ENCODE measurements around the gene NCLN. TPM values are rescaled to one million over a fixed set of nuclear protein-coding genes. Genes with fewer than 3 reads are reported as not detected.

The NCLN gene
- total RNA-seq, 3 donors from 2014 or later: 169 to 200 (median 177) TPM

GRCh38 chr19:3253270-3253669 lies 67.5 kb downstream of the NCLN start:
- Mint-ChIP-seq H3K36me3 (ENCODE audit: insufficient read depth) (no peaks in the 10 kb centered on the region), H3K9me3 (peaks cover 4% of the 10 kb centered on the region), H3K4me3 (no peak overlapping the region), H3K4me1 (ENCODE audit: low read depth) (no peaks in the 10 kb centered on the region), H3K27me3 (ENCODE audit: low read depth) (peaks cover 23% of the 10 kb centered on the region)
- ATAC-seq: no peak
- DNase-seq: no peak

DNA sequence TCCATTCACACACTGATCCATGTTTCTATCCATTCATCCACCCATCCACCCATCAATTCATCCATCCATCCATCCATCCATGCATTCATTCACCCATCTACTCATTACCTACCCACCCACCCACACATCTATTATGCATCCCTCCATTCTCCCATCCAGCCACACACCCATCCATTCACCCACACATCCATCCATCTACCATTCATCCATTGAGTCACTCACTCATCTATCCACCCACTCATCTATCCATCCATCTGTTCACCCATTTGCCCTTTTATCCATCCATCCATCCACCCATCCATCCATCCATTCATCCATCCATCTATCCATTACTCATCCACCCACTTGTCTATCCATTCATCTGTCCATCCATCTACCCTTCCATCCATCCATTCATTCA lies 68.8 kb downstream of the NCLN start:
- H3K27me3 Mint-ChIP-seq (ENCODE audit: low read depth): peaks cover 23% of the 10 kb centered on the region
- no peaks in the 10 kb centered on the region for H3K4me1 Mint-ChIP-seq (ENCODE audit: low read depth)
- ATAC-seq (no peak), DNase-seq (no peak)
- H3K36me3 Mint-ChIP-seq (ENCODE audit: insufficient read depth): no peaks in the 10 kb centered on the region
- H3K9me3 Mint-ChIP-seq: peaks cover 4% of the 10 kb centered on the region
- no peak overlapping the region for H3K4me3 Mint-ChIP-seq

- Mint-ChIP-seq H3K4me1 (ENCODE audit: low read depth) (no peaks in the 10 kb centered on the region), H3K36me3 (ENCODE audit: insufficient read depth) (no peaks in the 10 kb centered on the region), H3K9me3 (peaks cover 4% of the 10 kb centered on the region), H3K4me3 (no peak overlapping the region), H3K27me3 (ENCODE audit: low read depth) (peaks cover 11% of the 10 kb centered on the region)
- DNase-seq (no peak), ATAC-seq (no peak)
Measured at GRCh38 chr19:3257071-3257470, 71.3 kb downstream of the NCLN start.

Other genes starting within 250 kb of the NCLN start
- gene ZNF77, start 241.0 kb upstream of the NCLN start, total RNA-seq: 1 to 10 TPM; 3.0 to 3.4 (median 3.2) TPM
- under 1 TPM in 2 of 3 donors, not detected in 1; 0.16 to 0.90 TPM for gene TLE6, start 208.4 kb upstream of the NCLN start, total RNA-seq
- gene TLE2, start 156.7 kb upstream of the NCLN start, total RNA-seq: 1 to 10 TPM; 4.8 to 5.9 (median 5.7) TPM
- 100 to 1,000 TPM; 232 to 275 (median 258) TPM for gene TLE5, start 123.4 kb upstream of the NCLN start, total RNA-seq
- 10 to 100 TPM in 2 of 3 donors, 1 to 10 TPM in 1; 8.0 to 13.5 (median 11.0) TPM for gene GNA11, start 91.6 kb upstream of the NCLN start, total RNA-seq
- gene GNA15, start 49.9 kb upstream of the NCLN start, total RNA-seq: 10 to 100 TPM in 2 of 3 donors, 1 to 10 TPM in 1; 8.8 to 19.9 (median 11.3) TPM
- 10 to 100 TPM; 19.4 to 24.5 (median 23.8) TPM for gene S1PR4, start 7.2 kb upstream of the NCLN start, total RNA-seq
- under 1 TPM in 2 of 3 donors, not detected in 1; 0.05 to 0.38 TPM for gene CELF5, start 38.7 kb downstream of the NCLN start, total RNA-seq
- gene NFIC, start 180.7 kb downstream of the NCLN start, total RNA-seq: 10 to 100 TPM; 26.0 to 33.6 (median 30.3) TPM